HG03108 (cell line): Measurements from ENCODE around the gene MAPK12.

Source experiments
- ATAC-seq: cut with Tn5 transposase; IDR thresholded peaks from one replicate; pipeline ENCODE4 v1.9.1; 2021; ENCODE audit warnings: moderate library complexity; ENCODE audit not compliant: unreplicated experiment

The MAPK12 gene

DNA sequence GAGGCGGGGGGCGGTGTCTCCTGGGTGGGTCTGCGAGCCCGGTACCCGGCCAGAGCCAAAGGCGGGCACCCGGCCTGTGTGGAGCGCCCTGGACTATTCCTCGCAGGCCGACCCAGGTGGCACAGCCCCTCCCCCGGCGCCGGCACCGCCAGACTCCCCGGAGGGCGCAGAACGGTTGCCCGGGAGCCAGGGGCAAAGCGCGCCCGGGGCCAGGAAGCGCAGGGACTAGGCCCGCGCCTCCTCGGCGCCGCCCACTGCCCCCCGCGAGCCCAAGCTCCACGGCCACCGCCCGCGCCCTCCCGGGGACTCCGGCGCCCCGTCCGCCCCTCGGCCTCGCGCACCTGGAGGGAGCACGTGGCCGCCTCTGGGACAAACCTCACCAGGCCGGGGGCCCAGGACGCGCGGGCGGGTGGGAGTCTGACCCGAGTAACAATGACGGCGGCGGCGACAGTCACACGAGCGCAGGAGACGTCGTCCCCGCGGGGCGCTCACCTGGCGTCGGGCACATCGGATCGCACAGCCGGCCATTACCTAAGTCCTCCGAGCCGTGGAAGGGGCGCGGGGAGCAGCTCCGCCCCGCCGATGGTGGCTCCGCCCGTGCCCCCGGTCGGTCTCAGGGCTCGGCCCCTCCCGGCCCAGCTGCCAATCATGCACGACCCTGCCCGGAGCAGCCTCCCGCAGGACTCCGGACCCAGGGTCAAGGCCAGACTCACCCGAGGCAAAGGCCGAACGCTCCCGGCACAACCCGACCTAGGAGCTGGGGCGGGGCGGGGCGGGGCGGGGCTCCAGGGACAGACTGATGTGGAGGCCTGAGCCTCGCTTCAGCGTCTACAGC is 38.5 kb upstream of the MAPK12 start:
- ATAC-seq: no peak

DNA sequence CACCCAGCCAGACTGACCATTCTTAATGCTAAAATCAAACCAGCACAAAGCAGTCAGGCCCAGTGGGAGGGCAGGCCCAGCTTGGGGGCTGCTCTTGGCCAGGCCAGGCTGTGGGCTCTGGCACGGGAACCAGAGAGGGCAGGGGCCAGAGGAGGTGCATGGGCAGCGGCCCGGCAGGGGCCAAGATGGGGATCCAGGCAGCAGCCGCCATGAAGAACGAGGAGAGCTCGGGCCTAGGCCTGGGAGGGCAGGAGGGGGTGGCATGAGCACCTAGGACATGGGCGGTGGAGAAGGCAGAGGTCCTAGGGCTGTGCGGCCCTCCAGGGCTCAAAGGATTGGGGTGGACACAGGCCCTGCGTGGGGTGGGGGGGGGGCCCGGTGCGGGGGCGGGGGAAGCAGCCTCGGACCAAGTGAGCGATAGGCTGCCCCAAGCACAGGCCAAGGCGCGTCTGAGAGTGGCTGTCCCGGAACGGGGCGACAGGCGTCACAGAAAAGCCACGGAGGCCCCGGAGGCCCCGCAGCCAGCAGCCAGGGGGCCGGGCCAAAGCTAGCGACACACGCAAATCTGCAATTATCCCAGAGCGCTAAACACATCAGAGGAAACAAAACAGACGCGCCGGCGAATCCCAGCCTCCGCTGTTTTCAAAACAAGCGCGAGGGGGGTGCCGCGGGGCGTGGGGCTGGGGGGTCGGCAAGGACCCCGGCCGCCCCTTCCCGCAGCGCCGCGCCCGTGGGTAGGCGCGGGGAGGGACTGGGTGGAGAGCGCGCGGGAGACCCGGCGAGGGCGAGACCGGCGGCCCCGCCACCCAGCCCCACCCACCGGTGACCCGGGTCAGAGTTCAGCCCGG is 37.7 kb upstream of the MAPK12 start:
- no peak for ATAC-seq

DNA sequence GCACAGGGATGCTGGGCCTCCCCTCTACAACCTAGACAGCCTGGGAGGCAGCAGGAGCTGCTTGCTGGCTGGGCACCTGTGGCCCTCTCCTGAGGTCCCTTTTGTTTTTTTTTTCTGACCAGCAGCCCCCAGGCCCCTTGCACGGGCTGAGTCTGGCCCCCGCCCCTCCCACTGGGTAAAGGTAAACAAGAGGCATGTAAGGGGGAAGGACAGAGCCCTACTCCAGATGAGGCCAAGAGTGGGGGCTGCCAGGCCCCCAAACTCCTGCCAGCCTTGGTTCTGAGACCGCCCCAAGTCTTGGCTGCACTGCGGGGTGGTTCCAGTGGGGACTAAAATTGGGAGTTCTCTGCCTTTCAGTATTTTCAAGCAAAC is 36.8 kb upstream of the MAPK12 start:
- no peak for ATAC-seq

DNA sequence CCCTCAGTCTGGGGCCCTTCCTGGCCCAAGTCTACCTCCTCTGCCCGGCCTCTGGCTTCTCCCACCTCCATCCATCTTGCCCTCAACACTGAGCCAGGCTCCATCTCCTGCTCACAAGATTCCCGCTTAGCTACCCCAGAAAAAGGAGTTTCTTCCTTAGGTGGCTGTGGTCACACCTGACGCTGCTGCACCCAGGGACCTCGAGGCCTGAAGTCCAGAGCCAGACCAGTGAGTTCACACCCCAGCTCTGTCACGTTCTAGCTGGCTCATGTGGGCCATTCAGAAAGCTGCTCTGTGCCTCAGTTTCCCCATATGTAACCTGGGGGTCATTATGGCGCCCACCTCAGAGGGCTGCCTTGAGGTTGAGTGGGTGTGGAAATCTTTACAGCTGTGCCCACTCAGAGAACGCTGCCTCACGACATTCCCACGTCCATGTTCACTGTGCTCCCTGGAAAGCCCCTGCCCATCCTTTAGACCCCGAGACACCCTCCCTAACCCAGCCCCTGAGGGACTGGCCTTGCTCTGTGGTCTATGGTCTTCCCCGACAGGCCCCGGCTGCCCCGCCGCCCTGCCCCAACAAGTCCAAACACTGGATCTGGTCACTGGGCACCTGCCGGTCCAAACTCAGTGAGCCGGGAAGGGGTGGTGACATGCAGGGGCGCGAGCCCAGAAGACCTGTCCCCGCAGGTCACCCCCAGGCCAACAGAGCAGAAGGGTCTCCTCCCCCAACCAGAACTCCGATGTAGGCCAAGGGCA is 36.2 kb upstream of the MAPK12 start:
- ATAC-seq: no peak

DNA sequence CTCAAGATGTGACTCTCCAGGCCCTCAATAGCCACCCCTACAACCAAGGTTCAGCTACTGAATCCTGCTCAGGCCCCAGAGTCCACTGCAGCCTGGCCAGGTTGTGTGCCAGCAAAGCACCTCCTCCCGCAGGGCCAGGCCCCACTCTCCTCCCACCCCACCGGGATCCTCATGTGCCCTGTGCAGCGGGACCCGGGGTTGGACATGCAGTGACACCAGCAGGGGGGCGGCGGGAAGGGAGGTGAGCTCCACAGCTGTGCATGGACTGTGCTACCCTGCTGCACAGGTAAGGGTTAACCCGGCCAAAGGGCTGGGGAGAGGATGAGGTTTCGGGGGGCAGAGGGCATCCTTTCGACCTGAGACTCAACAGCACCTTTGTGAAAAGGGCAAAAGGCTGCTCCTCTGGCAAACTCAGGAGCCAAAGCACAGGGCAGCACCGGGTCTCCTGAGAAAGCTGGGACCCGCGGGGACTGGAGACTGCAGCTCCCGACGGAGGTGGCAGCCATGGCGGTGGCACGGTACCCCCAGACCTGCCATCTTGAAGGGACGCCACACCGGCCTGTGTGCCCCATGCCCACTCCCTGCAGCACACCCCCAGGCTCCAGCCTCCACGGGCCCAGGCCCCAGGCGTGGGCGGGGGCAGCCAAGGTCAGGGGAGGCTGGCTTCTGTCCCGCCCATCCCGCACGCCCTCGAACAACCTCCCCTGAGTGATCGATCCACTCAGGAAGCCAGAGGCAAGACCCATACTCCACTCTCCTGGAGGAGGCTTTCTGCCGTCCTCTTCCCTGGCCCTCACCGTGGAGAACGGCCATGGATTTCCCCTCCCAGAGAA is 35.4 kb upstream of the MAPK12 start:
- no peak for ATAC-seq

DNA sequence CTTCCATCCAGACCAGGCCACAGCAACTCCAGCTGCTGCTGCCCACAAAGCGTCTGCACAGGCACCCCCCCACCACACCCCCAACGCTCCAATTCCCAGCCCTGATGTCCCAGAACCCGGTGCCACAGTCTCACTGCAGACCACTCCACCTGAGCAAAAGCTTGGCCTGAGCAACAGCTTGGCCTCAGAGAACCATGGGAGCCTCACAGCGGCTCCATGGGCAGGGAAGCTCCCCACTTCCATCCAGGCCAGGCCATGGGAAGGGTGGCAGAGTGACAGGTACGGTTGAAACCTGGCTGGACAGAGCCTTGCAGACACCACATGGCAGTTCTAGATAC is 32.8 kb upstream of the MAPK12 start:
- ATAC-seq: no peak

DNA sequence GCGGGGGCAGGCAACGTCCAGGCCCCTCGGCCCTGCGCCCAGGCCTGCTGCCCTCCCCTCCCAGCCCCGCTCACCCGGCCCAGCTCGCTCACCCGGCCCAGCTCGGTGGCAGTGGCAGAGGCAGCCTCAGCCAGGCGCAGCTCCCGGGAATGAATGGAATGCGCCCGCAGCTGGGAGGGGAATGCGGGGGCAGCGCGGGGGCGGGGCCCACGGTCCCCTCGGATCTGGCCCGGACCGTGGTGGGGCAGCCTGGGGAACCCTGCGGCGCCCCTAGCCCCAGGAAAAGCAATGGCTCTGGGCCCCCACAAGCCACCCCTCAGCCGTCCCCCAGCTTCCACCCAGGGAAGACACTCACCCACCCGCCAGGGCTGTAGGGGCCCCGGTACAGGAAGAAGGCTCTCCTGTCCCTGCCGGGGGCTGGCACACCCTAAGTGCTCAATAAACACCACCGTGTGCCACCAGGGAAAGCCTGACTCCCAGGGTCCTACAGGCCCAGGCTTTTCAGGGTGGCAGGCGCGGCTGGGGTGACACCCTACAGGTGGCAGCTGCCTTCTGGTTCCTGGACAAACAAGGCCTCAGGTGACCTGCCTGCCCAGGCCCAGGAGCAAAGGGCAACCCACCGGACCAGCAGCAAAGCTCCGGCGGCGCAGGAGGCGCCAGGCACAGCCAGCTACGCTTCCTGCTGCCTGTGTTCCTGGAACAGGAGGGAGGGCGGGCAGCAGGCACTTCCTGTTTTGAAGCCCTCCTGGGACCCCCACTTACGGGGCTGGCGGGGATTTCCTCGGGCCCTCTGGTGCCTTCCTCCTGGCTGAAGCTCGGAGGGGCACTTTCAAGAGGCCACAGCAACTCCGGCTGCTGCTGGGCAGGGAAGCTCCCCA is 32.2 kb upstream of the MAPK12 start:
- ATAC-seq: no peak

DNA sequence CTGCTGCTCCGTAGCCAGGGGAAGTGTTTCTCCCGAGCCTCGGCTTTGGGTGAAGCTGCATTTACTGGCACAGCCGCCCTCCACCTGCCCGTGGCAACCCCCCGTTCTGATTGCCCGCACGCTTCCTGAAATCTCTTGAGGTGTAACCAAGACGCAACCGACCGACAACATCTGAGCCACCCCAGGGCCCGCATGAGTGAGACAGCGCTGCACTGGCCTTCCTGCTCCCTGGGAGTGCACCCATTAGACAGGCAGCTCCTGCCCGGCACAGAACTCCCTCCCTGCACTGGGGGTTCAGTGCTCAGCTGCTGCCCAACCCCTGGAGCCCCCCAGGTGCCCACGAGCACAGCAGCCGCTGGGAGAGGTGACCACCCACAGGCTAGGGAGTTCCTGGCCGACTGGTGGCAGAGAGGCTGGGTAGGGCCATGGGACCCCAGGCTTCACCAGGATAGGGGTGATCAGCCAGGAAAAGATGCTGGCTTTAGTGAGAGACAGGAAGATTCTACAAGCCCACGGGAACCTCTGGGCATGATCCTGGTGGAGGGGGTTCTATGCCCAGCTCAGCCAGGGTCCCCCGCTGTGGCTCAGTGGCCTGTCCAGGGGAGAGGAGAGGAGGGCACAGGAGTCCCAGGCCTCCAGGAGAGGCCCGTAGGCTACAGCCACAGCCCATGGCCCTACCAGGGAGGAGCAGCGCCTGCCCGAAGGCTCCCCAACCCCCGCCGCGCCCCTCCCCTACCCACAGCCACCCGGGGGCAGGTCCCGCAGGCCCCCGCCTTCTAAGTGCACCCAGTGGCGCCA is 31.4 kb upstream of the MAPK12 start:
- no peak for ATAC-seq

DNA sequence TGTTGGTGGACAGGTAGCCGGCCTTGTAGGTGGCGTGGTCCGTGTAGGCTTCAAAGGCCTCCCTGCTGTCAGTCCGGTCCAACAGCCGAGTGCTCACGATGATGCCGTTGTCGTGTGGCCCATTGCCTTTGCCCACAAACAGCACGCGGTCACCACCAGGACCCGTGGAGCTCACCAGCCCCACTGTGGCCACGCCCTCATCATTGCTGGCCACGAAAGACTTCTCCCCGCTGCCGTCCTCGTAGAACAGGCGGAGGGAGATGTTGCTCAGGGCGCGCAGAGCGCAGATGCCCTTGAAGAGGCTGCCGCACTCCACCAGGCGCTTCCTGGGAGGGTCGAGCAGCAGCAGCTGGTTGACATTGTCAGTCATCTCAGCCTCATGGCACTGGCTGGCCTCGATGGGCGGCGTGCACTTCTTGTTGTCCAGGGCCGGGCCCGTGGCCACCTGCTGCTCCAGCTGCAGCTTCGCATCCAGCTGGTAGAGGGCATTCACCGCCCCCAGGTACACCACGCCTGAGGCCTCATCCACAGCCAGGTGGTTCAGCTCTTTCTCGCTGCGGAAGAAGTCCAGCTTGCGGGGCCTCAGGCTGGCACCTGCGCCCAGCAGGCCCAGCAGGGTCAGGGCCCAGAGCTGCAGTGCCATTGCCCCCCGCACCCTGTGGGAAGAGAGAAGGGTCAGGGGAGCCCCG is 28.6 kb upstream of the MAPK12 start:
- ATAC-seq: no peak

DNA sequence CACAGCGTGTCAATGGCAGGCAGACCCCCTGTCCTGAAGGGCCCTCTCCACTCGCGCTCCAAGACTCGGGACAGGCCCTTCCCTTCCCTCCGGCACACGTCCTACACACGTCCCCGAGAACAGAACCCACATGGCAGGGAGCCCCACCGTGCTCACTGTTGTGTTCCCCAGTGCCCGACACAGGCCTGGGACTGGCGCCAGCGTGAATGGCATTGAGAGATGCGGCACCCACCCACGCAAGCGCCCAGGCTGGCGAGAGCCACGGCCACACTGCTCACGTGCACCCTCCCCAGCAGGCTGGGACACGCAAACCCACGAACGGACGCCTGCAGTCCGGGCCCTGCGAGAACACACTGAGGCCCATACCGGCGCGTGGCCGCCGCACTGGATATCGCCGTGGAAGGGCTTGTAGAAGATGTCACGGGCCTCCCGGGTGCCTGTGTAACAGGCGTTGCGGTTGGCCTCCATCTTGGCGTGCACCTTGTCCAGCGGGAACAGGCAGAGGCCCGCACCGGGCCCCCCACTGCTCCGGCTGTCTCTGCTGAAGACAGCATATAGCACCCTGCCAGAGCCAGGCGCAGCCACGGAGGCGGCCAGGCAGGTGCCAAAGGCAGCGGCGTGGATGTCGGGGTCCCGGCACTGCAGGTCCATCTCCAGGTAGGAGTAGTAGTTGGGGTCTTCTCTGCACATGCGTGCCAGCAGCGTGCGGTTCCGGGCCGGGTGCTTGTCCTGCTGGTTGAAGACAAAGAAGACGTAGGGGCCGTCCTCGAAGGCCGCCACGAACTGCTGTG is 27.9 kb upstream of the MAPK12 start:
- ATAC-seq: no peak

DNA sequence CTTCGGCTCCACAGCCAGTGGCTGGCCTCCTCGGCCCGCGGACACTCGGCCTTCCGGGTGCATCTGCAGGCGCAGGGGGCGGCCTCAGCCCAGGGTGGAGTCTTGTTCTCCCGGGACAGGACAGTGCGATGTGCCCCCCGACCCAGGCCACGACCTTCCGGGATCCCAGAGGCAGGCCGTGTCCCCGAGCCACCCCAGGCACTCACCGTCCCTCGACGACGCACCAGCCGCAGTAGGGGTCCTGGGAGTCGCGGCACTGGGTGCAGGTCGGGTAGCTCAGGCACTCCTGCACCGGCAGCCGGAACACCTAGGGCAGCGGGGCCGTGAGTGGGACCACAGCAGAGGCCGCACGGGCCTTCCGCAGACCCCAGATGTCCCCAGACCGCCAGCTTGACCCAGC is 26.2 kb upstream of the MAPK12 start:
- no peak for ATAC-seq

DNA sequence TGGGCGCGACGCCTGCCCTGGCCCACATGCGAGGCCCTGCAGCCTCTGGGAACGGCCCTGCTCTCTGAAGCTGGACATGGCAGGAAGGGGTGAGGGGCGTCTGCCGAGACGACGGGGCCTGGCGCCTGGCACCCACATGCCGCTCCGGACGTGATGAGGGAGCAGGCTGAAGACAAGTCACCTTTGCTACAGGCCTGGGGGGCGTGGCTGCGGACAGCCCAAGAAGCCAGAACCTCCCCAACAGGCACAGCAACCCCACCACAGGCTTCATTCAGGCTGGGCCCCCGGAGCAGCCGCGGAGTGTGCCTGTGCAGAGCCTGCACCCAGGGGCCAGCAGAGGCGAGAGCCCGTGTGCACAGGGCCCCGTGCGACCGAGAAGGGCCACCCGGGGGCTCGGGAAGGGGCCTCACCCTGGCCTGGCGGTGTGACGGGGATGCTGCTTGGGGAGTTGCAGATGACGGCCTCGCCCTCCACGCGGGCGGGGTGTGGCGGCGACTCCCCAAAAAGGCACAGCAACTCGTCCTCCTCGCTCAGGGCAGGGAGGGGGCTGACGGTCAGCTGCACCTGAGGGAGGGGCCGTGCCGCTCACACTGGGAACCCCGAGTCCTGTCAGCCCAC is 25.3 kb upstream of the MAPK12 start:
- no peak for ATAC-seq

DNA sequence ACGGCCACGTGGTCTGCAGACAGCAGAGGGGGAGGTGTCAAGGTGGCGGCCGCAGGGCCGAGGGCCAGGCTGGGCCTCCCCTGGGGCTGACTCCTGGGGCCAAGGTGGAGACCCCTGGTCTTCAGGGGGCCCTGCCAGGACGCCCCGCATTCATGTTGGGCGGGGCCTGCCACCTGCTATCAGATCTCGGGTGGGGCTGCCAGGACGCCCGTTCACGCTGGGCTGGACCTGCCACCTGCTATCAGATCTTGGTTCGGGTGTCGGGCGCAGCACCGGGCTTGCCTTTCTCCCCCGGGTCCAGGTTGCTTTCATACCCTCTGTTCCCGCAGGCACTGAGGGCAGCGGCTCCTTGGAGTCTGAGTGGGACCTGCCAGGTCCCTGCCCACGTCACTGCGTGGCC is 24.8 kb upstream of the MAPK12 start:
- no peak for ATAC-seq

DNA sequence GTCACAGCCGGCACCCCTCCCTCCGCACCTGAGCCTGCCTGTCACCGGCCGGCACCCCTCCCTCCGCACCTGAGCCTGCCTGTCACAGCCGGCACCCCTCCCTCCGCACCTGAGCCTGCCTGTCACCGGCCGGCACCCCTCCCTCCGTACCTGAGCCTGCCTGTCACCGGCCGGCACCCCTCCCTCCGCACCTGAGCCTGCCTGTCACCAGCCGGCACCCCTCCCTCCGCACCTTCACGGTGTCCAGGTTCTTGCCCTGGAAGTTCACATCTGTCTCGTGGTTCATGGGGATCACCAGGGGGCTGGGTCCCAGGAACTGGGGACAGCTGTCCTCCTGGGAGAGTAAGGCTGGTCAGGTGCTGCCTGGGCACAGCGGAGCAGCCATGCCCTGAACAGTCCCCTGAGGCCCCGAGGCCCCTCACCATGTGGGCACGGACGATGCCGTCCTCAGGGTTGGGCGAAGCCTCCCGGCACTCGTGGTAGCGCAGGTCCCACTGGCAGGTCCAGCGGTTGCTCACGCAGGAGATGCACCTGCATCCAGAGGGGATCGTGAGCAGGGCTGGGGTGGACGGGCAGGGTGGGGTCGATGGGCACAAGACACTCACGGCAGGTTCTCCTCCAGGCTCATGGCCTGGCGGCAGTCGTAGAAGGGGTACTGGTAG is 24.2 kb upstream of the MAPK12 start:
- ATAC-seq: no peak

DNA sequence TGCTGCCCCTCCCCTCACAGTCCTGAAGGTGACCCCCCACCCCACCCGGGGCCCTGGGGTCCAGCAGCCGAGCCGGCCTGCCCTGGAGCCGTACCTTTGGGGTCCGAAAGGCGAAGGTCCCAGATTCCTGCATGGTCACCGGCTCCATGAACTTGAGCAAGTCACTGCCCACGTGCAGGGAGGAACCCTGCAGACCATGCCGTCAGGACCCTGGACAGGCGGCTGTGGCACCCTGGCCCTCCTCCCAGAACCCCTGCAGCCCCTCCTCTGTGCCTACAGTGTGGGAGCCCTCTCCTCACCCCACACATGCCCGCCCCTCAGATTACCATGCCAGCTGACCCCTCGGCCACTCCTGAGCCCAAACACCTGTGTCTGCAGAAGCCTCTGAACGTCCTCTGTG is 23.0 kb upstream of the MAPK12 start:
- ATAC-seq: no peak

DNA sequence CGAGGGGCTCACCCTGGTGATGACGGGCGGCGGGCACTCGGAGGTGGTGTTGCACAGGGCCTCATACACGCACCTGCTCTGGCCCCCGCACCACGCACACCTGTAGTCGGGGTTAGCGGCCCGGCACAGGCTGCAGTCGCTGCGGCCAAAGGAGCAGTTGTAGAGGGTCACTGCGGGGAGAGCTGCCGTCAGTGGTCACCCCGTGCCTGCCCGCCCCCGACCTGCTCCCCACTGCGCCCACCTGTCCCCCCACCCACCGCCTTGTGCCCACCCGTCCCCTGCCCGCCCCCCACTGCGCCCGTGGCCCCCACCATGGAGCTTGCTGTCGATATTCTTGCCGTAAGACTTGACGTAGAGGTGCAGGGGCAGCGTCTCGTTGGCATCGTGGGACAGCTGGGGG is 22.3 kb upstream of the MAPK12 start:
- ATAC-seq: no peak
